NCI-H1694 (cell line): Measurements from ENCODE around the gene NRN1L.
"Not testable (repeated sequence)": the region's sequence is repeated elsewhere in the genome, so short reads cannot be mapped to it uniquely, and the experiment has no call there.

Experiments
- DNase-seq: peaks from one replicate; lab custom pipeline; 2025; lab: John Stamatoyannopoulos, UW

The NRN1L gene

GRCh38 chr16:67884684-67885083, at the start of gene NRN1L:
TSS of gene NRN1L (plus strand) at chr16:67884885. CDS start at chr16:67884904, 19 bp downstream.
- DNase-seq, result peak; percentile 77

- not testable (repeated sequence) for DNase-seq
Observed at GRCh38 chr16:67837190-67837589, 47.5 kb upstream of the NRN1L start.

DNA sequence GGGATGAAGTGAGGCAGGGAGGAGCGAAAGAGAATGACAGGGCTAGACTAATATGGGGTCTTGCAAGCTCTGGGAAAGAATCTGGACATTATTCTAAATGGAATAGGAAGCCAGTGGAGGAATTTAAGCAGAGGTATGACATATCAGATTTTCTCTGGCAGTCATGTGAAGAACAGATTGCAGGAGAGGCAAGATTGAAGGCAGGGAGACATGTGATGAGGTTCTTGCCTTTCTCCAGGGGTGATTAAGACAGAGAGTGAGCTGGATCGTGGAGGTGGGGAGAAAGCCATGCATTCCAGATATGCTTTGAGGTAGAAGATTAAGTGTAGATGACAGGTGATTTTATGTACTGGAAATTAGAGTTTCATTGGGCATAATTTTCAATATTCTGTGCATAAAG, 46.9 kb upstream of the NRN1L start:
- no peak for DNase-seq

GRCh38 chr16:67841198-67841815, 43.4 kb upstream of the NRN1L start:
- no peak for DNase-seq

DNA sequence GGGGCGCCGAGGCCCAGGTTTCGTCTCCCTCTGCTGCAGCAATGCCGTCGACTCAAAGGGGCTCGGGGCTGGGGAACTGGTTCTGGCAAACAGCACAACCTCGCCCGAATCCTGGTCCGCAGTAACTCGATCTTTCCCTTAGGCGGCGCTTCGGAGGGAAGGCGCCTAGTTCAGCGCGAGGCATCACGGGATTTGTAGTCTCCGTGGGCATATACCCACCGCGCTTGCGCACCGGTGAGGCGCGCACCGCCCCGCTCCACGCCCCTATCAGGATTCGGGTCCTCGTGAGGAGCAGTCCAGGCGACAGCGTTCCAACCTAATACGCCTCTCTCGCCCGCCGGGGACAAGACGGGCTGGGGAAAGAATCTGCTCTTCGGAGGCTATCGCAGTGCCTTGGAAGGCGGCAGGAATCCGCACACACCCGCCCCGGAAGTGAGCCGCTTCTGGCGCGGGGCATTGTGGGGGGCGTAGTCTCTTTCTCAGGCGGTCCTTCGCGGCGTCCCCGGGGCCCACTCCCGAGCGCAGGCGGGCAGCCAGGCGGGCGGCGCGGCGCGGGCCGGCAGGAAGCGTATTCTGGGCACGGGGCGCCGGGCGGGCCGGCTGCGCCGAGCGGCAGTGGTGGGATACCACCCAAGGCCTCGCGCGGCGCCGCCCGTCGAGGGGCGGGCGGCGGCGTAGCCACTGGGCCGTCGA, 42.7 kb upstream of the NRN1L start, which contains the start of gene THAP11:
TSS of gene THAP11 (plus strand) at position 505 of the 693 bp plus-strand sequence. CDS start 235 bp downstream, outside the sequence.
- peak; percentile 92 for DNase-seq

- no peak for DNase-seq
Observed at GRCh38 chr16:67842509-67843342, 42.0 kb upstream of the NRN1L start.

DNA sequence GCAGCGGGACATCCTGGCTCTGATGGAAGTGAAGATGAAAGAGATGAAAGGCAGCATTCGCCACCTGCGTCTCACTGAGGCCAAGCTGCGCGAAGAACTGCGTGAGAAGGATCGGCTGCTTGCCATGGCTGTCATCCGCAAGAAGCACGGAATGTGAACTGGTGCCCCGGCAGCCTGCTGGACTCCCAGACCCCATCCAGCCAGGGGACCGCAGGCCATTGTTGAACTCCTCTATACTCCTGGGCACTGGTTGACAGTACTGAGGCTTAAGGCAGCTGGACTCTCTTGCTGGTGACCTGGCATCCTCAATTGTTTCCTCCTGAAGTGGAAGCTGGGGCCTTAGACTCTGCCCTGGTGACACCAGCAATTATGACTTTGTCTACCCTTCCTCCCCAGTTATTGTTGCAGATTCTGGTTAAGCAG, 41.3 kb upstream of the NRN1L start:
- no peak for DNase-seq

DNA sequence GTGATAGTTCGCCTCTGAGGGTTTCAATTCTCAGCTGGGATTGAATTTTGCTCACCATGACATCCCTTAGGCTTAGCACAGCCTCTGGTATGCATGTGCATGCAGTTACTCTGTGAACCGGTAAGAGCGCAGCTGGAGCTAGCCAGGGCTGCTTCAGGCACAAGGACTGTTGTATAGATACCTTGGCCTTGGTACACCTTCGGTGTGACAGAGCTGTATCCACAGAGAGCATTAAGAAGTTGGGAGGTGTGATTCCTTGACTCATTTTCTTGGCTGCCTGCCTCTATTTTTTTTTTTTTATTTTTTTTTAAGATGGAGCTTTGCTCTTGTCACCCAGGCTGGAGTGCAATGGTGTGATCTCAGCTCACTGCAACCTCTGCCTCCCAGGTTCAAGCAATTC, 40.2 kb upstream of the NRN1L start:
- no peak for DNase-seq

DNA sequence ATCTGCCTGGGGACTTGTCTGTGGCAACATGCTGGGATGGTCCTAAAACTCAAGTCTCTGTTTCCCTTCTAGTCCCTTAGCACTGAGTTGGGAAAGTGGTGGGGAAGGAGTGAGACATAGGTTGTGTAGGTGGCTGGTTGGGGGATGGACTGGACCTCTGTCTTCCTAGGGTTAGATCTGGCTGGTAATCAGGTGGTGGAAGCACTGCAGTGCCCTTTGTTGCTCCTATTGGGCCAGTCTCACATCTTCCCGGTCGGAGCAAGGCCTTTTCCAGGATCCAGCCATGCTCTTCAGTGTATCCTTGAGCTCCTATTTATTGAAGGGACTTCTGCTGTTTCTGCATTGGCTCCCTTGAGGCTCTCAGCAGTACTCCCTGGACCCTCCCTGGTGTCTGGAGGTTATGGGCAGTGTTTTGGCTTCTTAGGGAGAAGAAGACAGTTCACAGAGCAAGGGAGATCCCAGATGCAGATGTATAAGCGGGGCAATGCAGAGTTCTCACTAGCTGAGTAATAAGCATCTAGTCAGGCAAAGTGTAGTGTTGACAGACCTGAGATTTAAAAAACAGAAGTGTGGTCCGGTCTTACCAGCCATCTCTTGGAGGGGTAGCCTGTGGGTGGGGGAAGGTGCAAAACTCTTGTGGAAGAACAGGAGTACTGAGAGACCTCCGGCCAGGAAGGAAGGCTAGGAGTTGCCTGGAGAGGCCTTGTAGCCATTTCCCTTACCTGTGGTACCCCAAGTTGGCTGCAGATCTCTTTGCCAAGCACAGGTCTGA, 39.2 kb upstream of the NRN1L start:
- DNase-seq, result no peak

GRCh38 chr16:67846063-67846319, 38.7 kb upstream of the NRN1L start:
- no peak for DNase-seq

DNA sequence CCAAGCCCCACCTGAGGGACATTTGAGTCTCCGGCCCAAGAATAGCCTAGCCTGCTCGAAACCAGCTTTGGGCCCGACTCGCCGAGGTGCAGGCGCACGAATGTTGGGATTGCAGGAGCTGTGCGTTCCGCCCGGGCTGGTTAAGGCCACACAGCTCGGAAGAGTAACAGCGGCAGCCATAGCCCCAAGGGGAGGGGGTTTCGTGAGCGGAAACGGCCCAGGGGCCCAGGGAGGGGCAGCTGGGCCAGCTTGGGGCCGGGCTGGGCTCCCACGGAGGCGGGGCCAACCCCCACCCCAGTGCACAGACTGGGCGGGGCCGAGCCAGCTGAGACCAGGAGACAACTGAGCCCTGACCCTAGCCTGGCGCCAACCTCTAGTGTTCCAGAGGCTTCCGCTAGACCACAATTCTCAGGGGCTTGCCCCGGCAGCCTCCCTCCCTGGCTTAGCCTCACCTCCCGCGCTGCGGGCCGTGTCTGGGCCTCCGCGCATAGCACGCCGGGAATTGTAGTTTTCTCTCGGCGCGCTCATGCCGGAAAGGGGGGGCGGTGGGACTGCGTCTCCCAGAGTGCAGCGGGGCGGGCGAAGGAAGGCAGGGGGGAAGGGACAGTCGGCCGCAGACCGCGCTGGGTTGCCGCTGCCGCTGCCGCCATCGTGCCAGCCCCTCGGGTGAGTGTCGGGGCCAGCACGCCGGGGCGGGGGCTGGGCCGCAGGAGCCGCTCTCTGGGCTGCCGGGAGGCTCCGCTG, 38.2 kb upstream of the NRN1L start, which contains the start of gene NUTF2:
TSS of gene NUTF2 (plus strand) at position 614 of the 744 bp plus-strand sequence. CDS start 18,198 bp downstream, outside the sequence.
- DNase-seq, result peak; percentile 83

GRCh38 chr16:67847064-67847861, 37.4 kb upstream of the NRN1L start, which contains the start of gene CENPT:
TSS of gene CENPT (minus strand) at chr16:67847693. CDS start at chr16:67833859, 13,834 bp downstream.
- DNase-seq, result no peak

- DNase-seq, result no peak
Observed at GRCh38 chr16:67848118-67848517, 36.6 kb upstream of the NRN1L start.

DNA sequence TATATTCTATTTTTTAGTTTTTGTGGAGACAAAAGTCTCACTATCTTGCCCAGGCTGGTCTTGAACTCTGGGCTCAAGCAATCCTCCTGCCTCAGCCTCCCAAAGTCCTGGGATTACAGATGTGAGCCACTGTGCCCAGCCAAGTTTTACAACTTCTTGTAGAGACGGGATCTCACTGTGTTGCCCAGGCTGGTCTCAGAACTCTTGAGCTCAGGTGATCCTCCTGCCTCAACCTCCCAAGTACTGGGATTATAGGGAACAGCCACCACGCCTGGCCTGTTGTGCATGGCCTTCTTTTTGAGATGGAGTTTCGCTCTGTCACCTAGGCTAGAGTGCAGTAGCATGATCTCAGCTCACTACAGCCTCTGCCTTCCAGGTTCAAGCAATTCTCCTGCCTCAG, 31.0 kb upstream of the NRN1L start:
- no peak for DNase-seq

GRCh38 chr16:67855789-67856188, 28.9 kb upstream of the NRN1L start:
- no peak for DNase-seq

GRCh38 chr16:67856927-67857546, 27.6 kb upstream of the NRN1L start:
- no peak for DNase-seq

- no peak for DNase-seq
Observed at GRCh38 chr16:67857547-67858233, 27.0 kb upstream of the NRN1L start.

DNA sequence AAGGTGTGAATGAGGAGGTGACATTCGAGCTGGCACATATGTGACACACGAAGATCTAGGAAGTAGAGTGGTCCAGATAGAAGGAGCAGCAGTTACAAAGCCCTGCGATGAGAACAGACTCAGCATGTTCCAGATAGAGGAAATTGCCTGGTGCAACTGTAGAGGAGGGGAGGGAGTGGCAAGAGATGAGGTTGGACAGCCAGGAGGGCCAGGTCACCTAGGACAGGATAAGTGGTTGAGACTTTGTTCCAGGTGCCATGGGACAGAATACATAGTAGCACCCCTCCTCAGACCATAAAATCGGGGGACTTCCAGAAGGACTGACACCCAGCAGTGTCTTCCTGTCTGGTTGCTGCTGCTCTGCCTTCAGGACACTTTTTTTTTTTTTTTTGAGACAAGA, 26.2 kb upstream of the NRN1L start:
- DNase-seq, result no peak
